ENCODE measurements around the gene AGBL5. TPM values are rescaled to one million over a fixed set of nuclear protein-coding genes. Genes with fewer than 3 reads are reported as not detected.

The AGBL5 gene
- total RNA-seq, 4 donors from 2014 or later: 4.9 to 6.2 (median 5.7) TPM

DNA sequence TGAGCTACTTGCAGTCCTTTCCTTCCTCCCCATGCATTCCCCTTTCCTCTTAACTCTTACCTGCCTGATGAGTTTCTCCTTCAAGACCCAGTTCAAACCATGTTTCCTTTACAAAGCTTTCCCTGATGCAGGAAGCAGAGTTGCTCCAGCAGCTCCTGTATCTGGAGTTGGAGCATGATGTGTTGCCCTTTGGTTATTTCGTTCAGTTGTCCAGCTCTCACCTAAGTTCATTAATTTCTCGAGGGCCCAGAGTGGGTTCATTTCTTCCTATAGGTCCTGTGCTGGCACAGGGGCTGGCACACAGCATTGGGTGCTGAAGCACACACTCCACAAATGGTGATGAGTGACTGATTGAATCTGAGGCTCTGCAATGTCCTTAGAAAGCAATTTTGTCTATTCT is 41.8 kb upstream of the AGBL5 start:
- ATAC-seq: no peak
- intact Hi-C loops (cut with DNase I; ENCODE audit: low total_unique reads) (loop anchor here (2.0 kb wide), 1 partner anchor 31 kb away; no protein-coding TSS in a partner anchor), in situ Hi-C loops (cut with MboI; ENCODE audit: low sequenced_read_pairs in 4 of 4) (no loop called here)
- Histone ChIP-seq H3K27me3 (no peaks in the 10 kb centered on the region), H3K36me3 (no peaks in the 10 kb centered on the region), H3K4me3 (no peak overlapping the region), H3K4me1 (peaks cover 51 to 80% of the 10 kb centered on the region in 2 donors), H3K27ac (peak overlapping the region in 3 of 4 donors; percentile 26 to 69 (median 44)), H3K9me3 (no peaks in the 10 kb centered on the region)
- DNase-seq: no peak
- TF ChIP-seq, protein P1, sequence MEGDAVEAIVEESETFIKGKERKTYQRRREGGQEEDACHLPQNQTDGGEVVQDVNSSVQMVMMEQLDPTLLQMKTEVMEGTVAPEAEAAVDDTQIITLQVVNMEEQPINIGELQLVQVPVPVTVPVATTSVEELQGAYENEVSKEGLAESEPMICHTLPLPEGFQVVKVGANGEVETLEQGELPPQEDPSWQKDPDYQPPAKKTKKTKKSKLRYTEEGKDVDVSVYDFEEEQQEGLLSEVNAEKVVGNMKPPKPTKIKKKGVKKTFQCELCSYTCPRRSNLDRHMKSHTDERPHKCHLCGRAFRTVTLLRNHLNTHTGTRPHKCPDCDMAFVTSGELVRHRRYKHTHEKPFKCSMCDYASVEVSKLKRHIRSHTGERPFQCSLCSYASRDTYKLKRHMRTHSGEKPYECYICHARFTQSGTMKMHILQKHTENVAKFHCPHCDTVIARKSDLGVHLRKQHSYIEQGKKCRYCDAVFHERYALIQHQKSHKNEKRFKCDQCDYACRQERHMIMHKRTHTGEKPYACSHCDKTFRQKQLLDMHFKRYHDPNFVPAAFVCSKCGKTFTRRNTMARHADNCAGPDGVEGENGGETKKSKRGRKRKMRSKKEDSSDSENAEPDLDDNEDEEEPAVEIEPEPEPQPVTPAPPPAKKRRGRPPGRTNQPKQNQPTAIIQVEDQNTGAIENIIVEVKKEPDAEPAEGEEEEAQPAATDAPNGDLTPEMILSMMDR (IDR thresholded peaks at IDR 0.05 in 4 of 5, conservative IDR thresholded peaks at IDR 0.05 in 1 of 5): no peak
- TF ChIP-seq POLR2A (IDR thresholded peaks at IDR 0.05): no peak

DNA sequence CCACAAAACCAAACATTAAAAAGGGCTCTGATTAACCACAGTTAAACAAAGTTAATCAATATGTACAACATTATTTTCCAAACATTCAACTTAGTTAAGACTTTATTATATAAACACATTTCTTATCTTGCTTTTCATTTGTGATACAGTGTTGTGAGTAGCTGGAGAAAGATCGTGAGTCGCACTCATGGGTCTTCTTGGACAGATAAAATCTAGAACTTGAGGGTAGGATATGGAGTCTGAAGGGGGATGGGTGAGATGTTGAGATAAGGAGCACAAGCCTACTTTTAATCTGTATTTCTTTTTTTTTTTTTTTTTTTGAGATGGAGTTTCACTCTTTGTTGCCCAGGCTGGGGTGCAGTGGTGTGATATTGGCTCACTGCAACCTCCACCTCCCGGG is 41.3 kb upstream of the AGBL5 start:
- TF ChIP-seq POLR2A (IDR thresholded peaks at IDR 0.05): no peak
- TF ChIP-seq, protein P1 (IDR thresholded peaks at IDR 0.05 in 4 of 5, conservative IDR thresholded peaks at IDR 0.05 in 1 of 5): no peak
- Histone ChIP-seq H3K9me3 (no peaks in the 10 kb centered on the region), H3K27ac (peak overlapping the region in 3 of 4 donors; percentile 44 to 81 (median 69)), H3K27me3 (no peaks in the 10 kb centered on the region), H3K4me1 (peaks cover 55 to 84% of the 10 kb centered on the region in 2 donors), H3K36me3 (no peaks in the 10 kb centered on the region), H3K4me3 (no peak overlapping the region)
- in situ Hi-C loops (cut with MboI; ENCODE audit: low sequenced_read_pairs in 4 of 4): no loop called here
- intact Hi-C loops (cut with DNase I; ENCODE audit: low total_unique reads): loop anchor here (2.0 kb wide), 1 partner anchor 31 kb away; no protein-coding TSS in a partner anchor
- DNase-seq: no peak
- ATAC-seq: no peak

DNA sequence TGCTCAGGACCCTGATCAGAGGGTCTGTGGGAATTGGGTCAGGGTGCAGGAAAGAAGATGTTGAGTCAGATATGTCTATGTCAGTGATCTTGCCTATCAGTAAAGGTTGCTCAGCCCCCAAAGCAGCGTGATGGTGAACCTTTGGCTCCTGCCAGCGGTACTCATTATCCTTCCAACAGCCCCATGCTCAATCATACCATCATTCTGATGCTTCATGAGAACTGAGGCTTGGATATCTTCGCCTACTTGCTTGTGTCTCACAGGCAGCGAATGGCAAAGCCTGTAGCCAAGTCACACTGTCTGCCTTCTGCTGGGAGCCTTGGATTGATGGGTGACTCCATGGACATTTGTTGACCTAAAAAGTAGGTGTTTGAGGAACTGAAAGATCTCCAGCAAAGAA is 37.7 kb upstream of the AGBL5 start:
- DNase-seq: no peak
- peak overlapping the region; percentile 65 to 81 (median 70) for H3K27ac ChIP-seq
- H3K9me3 ChIP-seq: no peaks in the 10 kb centered on the region
- H3K4me3 ChIP-seq: no peak overlapping the region
- ATAC-seq: no peak
- TF ChIP-seq POLR2A (IDR thresholded peaks at IDR 0.05): no peak
- TF ChIP-seq, protein P1 (IDR thresholded peaks at IDR 0.05 in 4 of 5, conservative IDR thresholded peaks at IDR 0.05 in 1 of 5): no peak
- in situ Hi-C loops (cut with MboI; ENCODE audit: low sequenced_read_pairs in 4 of 4): no loop called here
- no peaks in the 10 kb centered on the region for H3K27me3 ChIP-seq
- peaks cover 76 to 92% of the 10 kb centered on the region in 2 donors for H3K4me1 ChIP-seq
- intact Hi-C loops (cut with DNase I; ENCODE audit: low total_unique reads): loop anchor here (2.0 kb wide), 1 partner anchor 43 kb away; the partner anchor contains the start of gene MAPRE3
- H3K36me3 ChIP-seq: no peaks in the 10 kb centered on the region

DNA sequence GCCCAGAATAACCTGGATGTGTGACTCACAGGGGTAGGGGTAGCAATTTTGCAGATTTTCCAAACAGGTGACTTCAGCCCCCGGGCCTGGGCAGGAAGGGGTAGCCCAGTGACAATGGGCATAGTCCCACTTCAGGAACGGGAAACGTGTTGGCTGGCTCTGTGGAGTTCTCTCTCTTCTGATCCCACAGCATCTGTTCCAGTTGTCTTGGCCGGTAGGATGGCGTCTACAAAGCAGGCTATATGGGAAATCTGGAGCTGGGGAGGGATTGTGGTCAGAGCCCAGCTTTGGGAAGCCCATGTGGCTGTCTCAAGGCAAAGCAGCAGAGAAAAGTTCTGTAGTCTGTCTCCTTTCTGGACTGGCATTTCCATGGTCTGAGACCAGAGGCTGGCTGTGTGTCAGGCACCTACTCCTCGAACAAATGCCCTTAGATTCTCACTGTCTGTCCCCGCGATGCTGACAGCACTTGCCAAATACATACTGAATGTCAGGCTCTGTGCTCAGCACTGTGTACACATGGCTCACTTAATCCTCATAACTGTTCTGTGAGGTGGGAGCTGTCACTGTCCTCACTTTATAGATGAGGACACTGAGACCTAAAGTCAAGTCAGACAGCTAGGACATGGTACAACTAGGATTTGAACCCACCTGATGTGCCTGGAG is 36.6 kb upstream of the AGBL5 start:
- Histone ChIP-seq H3K4me3 (peak overlapping the region in 1 of 4 donors; percentile 13), H3K4me1 (peaks cover 70 to 95% of the 10 kb centered on the region in 2 donors), H3K27me3 (no peaks in the 10 kb centered on the region), H3K36me3 (no peaks in the 10 kb centered on the region), H3K27ac (peak overlapping the region; percentile 65 to 81 (median 70)), H3K9me3 (no peaks in the 10 kb centered on the region)
- ATAC-seq (peak; percentile 29 to 46), DNase-seq (no peak)
- intact Hi-C loops (cut with DNase I; ENCODE audit: low total_unique reads): loop anchor here (2.0 kb wide), 1 partner anchor 44 kb away; the partner anchor contains the start of gene MAPRE3
- TF ChIP-seq, protein P1 (IDR thresholded peaks at IDR 0.05 in 4 of 5, conservative IDR thresholded peaks at IDR 0.05 in 1 of 5): no peak
- no peak for TF ChIP-seq POLR2A (IDR thresholded peaks at IDR 0.05)
- in situ Hi-C loops (cut with MboI; ENCODE audit: low sequenced_read_pairs in 4 of 4): loop anchor here (5.0 kb wide), 2 partner anchors 48 to 53 kb away; no protein-coding TSS in a partner anchor

Data from gastrocnemius medialis (tissue), 4 donors.